NCI-H524 treated with DMSO at 0.1 percent for 48 hours (cell line): ENCODE data around the gene AKAP1.

Experiments used
- DNase-seq: peaks from one replicate; lab custom pipeline; 2025; lab: John Stamatoyannopoulos, UW

The AKAP1 gene

GRCh38 chr17:57165754-57166153, 80.7 kb downstream of the AKAP1 start:
- no peak for DNase-seq

- no peak for DNase-seq
Measured at GRCh38 chr17:57166803-57167202, 81.8 kb downstream of the AKAP1 start.

GRCh38 chr17:57168695-57169094, 83.6 kb downstream of the AKAP1 start:
- DNase-seq = no peak

GRCh38 chr17:57170866-57171265, 85.8 kb downstream of the AKAP1 start:
- DNase-seq = no peak
